SK-N-SH (cell line): Measurements from ENCODE around the gene ZSWIM3. TPM values are rescaled to one million over a fixed set of nuclear protein-coding genes. Genes with fewer than 3 reads are reported as not detected.

Experiments
- CTCF ChIA-PET: fragments of 300-600, 350-600 bp; formaldehyde crosslinking; extraction: SDS; loops from one replicate; lab custom pipeline; 2021; lab: Yijun Ruan, JAX
- POLR2A ChIA-PET: fragments of 350-600 bp; sonication (Branson Sonifier 250); formaldehyde crosslinking; extraction: SDS; loops from one replicate; lab custom pipeline; 2020; ENCODE audit warnings: antibody characterized with exemption, inconsistent platforms; lab: Yijun Ruan, JAX
- DNase-seq: peaks from one replicate; pipeline ENCODE4 v3.0.0; 2012
- H2AFZ ChIP-seq: fragments of 200-600 bp; sonication (generic); 2 replicates; pipeline ENCODE4 v1.8.1; 2016; ENCODE audit warnings: antibody characterized with exemption, mild to moderate bottlenecking, low read depth
- H3F3A ChIP-seq: fragments of 200-600 bp; sonication (generic); replicated peaks from 2 replicates; pipeline ENCODE3; 2016; ENCODE audit warnings: antibody characterized with exemption, mild to moderate bottlenecking; ENCODE audit not compliant: insufficient read depth
- H3K27ac ChIP-seq, 2 experiments: fragments of 200-500 bp in 1 of 2; fragments of 200-600 bp in 1 of 2; sonication (Bioruptor generic) in 1 of 2; sonication (generic), shearing (Covaris generic) in 1 of 2; 2 replicates each; pipeline versions ENCODE4 v1.5.1 to v1.6.1; 2014 to 2016; ENCODE audit warnings: low read depth in 2 of 2, inconsistent platforms in 1 of 2, low read length in 1 of 2, mild to moderate bottlenecking in 1 of 2, mixed read lengths in 1 of 2
- H3K27me3 ChIP-seq: fragments of 200-600 bp; sonication (generic), shearing (Covaris generic); 2 replicates; pipeline ENCODE4 v1.6.1; 2016; ENCODE audit warnings: mixed run types; ENCODE audit not compliant: insufficient read depth
- H3K36me3 ChIP-seq, 2 experiments: fragments of 200-500 bp in 1 of 2; fragments of 200-600 bp in 1 of 2; sonication (Bioruptor generic) in 1 of 2; sonication (generic) in 1 of 2; replicated peaks in 1 of 2; 2 replicates each; pipeline versions ENCODE3 to v1.5.1; 2014 to 2016; ENCODE audit warnings: low read length in 1 of 2, mild to moderate bottlenecking in 1 of 2; ENCODE audit not compliant: insufficient read depth in 2 of 2, control insufficient read depth in 1 of 2
- H3K4me1 ChIP-seq, 2 experiments: fragments of 200-500 bp in 1 of 2; fragments of 200-600 bp in 1 of 2; sonication (Bioruptor generic) in 1 of 2; sonication (generic), shearing (Covaris generic) in 1 of 2; 2 replicates each; pipeline versions ENCODE4 v1.5.1 to v1.6.1; 2014 to 2016; ENCODE audit warnings: low read depth in 1 of 2, low read length in 1 of 2, mixed run types in 1 of 2; ENCODE audit not compliant: insufficient read depth in 2 of 2, control insufficient read depth in 1 of 2
- H3K4me2 ChIP-seq: fragments of 200-600 bp; sonication (generic), shearing (Covaris generic); 2 replicates; pipeline ENCODE4 v1.6.1; 2017; ENCODE audit warnings: mixed run types
- H3K4me3 ChIP-seq, 2 experiments: fragments of 200-500 bp in 1 of 2; fragments of 200-600 bp in 1 of 2; sonication (Bioruptor generic) in 1 of 2; sonication (generic), shearing (Covaris generic) in 1 of 2; 2 replicates each; pipeline versions ENCODE4 v1.5.1 to v1.8.1; 2014 to 2016; ENCODE audit warnings: low read depth in 2 of 2, inconsistent platforms in 1 of 2, low read length in 1 of 2, mild to moderate bottlenecking in 1 of 2, mixed read lengths in 1 of 2, moderate library complexity in 1 of 2
- H3K79me2 ChIP-seq: fragments of 200-600 bp; sonication (generic); 2 replicates; pipeline ENCODE4 v1.8.1; 2017; ENCODE audit warnings: mild to moderate bottlenecking; ENCODE audit not compliant: insufficient read depth
- H3K9ac ChIP-seq: fragments of 200-600 bp; sonication (generic); 2 replicates; pipeline ENCODE4 v1.6.1; 2017; ENCODE audit warnings: mixed run types
- H3K9me2 ChIP-seq: fragments of 200-600 bp; sonication (generic); 2 replicates; pipeline ENCODE4 v1.6.1; 2017; ENCODE audit warnings: mixed run types
- H3K9me3 ChIP-seq: fragments of 200-600 bp; sonication (generic); 2 replicates; pipeline ENCODE4 v1.6.1; 2017; ENCODE audit warnings: mixed run types, mild to moderate bottlenecking, moderate library complexity
- H4K20me1 ChIP-seq: fragments of 200-600 bp; sonication (generic); 2 replicates; pipeline ENCODE4 v1.6.1; 2017; ENCODE audit warnings: mild to moderate bottlenecking, mixed run types; ENCODE audit not compliant: insufficient read depth
- CHD2 ChIP-seq: fragments of 150-350 bp; IDR thresholded peaks from 2 replicates; pipeline ENCODE4 v1.6.1; 2018; ENCODE audit warnings: low read length; ENCODE audit not compliant: partially characterized antibody
- ELF1 ChIP-seq: IDR thresholded peaks from 2 replicates; pipeline ENCODE4 v1.4.0; 2012
- EZH2phosphoT487 ChIP-seq: fragments of 200-600 bp; sonication (generic); IDR thresholded peaks from 2 replicates; pipeline ENCODE4 v1.6.1; 2017; ENCODE audit warnings: low read depth, mixed run types, mild to moderate bottlenecking, antibody characterized with exemption, moderate library complexity, borderline replicate concordance
- FOXJ3 ChIP-seq: sonication (generic); formaldehyde crosslinking; IDR thresholded peaks from 2 replicates; pipeline ENCODE4 v1.5.1; 2020; ENCODE audit warnings: mild to moderate bottlenecking, missing genetic modification reagents
- FOXM1 ChIP-seq: IDR thresholded peaks from 2 replicates; pipeline ENCODE4 v1.4.0; 2012; ENCODE audit warnings: low read depth, mild to moderate bottlenecking
- GABPA ChIP-seq: IDR thresholded peaks from 2 replicates; pipeline ENCODE4 v1.4.0; 2012; ENCODE audit warnings: low read depth, mild to moderate bottlenecking
- GATA2 ChIP-seq: sonication (generic); formaldehyde crosslinking; IDR thresholded peaks from 2 replicates; pipeline ENCODE4 v1.5.0; 2020; ENCODE audit warnings: mild to moderate bottlenecking, missing genetic modification reagents
- JUND ChIP-seq: IDR thresholded peaks from 2 replicates; pipeline ENCODE4 v1.4.0; 2012
- MEF2A ChIP-seq: IDR thresholded peaks from 2 replicates; pipeline ENCODE4 v1.4.0; 2012; ENCODE audit warnings: low read depth, borderline replicate concordance
- MXI1 ChIP-seq: IDR thresholded peaks from 2 replicates; pipeline ENCODE4 v1.6.1; 2012; ENCODE audit warnings: mild to moderate bottlenecking, low read depth, low read length, improper control_type of control experiment
- NRF1 ChIP-seq: IDR thresholded peaks from 2 replicates; pipeline ENCODE4 v1.6.1; 2012; ENCODE audit warnings: low read depth, mild to moderate bottlenecking, low read length
- RAD21 ChIP-seq: IDR thresholded peaks from 2 replicates; pipeline ENCODE4 v1.6.1; 2012; ENCODE audit warnings: mild to moderate bottlenecking, low read length
- REST ChIP-seq: IDR thresholded peaks from 2 replicates; pipeline ENCODE4 v1.6.1; 2012; ENCODE audit warnings: mild to moderate bottlenecking, low read depth, low read length, moderate library complexity
- RXRA ChIP-seq: IDR thresholded peaks from 2 replicates; pipeline ENCODE4 v1.4.0; 2012; ENCODE audit warnings: low read depth, mild to moderate bottlenecking, borderline replicate concordance
- SIN3A ChIP-seq: IDR thresholded peaks from 2 replicates; pipeline ENCODE4 v1.6.1; 2012; ENCODE audit warnings: low read depth, mild to moderate bottlenecking, low read length, moderate library complexity, borderline replicate concordance
- SMC3 ChIP-seq: IDR thresholded peaks from 2 replicates; pipeline ENCODE4 v1.6.1; 2012; ENCODE audit warnings: low read depth, low read length, improper control_type of control experiment
- TAF1 ChIP-seq: IDR thresholded peaks from 2 replicates; pipeline ENCODE4 v1.6.1; 2012; ENCODE audit warnings: low read depth, mild to moderate bottlenecking, low read length, moderate library complexity, borderline replicate concordance
- TCF12 ChIP-seq: IDR thresholded peaks from 2 replicates; pipeline ENCODE4 v1.4.0; 2012
- YY1 ChIP-seq: IDR thresholded peaks from 2 replicates; pipeline ENCODE4 v1.4.0; 2012; ENCODE audit warnings: low read depth, mild to moderate bottlenecking
- WGBS: methylation state at CpG from one replicate; pipeline ENCODE4 v1.1.6; 2017; ENCODE audit warnings: low lambda C conversion rate; 5-methylcytosine and 5-hydroxymethylcytosine counted together
- polyA plus RNA-seq, 3 experiments: library from polyadenylated mRNA; depleted of rRNA; stranded (reverse); fragments of >200 nt; gene quantifications; 2 replicates each; pipeline ENCODE4 v1.2.3, GENCODE V29; 2012
- TF ChIP-seq, protein P1 (sequence below): fragments of 150-350 bp; IDR thresholded peaks from 2 replicates; pipeline ENCODE4 v1.6.1; 2017; ENCODE audit warnings: antibody characterized with exemption, low read length, low read depth, borderline replicate concordance
- TF ChIP-seq, protein P2 (sequence below): fragments of 200-600 bp; sonication (generic); IDR thresholded peaks from 2 replicates; pipeline ENCODE4 v1.6.1; 2017; ENCODE audit warnings: antibody characterized with exemption, mild to moderate bottlenecking, moderate library complexity

The ZSWIM3 gene
- polyA plus RNA-seq, 1 of the 3 experiments (the other 2 are of a cell fraction), result 2.3 TPM

- POLR2A ChIA-PET, result no interaction called here
- Histone ChIP-seq H4K20me1 (no peaks in the 10 kb centered on the region), H3K9me3 (no peaks in the 10 kb centered on the region), H3K27me3 (no peaks in the 10 kb centered on the region), H2AFZ (no peak overlapping the region), H3K4me3 (no peak overlapping the region), H3F3A (peaks cover 5% of the 10 kb centered on the region), H3K9me2 (no peaks in the 10 kb centered on the region), H3K79me2 (no peaks in the 10 kb centered on the region), H3K4me2 (no peak overlapping the region), H3K9ac (no peak overlapping the region), H3K27ac (no peak overlapping the region), H3K36me3 (no peaks in the 10 kb centered on the region), H3K4me1 (peaks cover under 1 to 9% of the 10 kb centered on the region in 2 experiments; a peak in 3 of 4 replicates)
- TF ChIP-seq JUND (no peak), MXI1 (no peak), RAD21 (no peak), YY1 (no peak), ELF1 (no peak), EZH2phosphoT487 (no peak), GATA2 (CRISPR knock-in tag) (no peak), TAF1 (no peak), RXRA (no peak), NRF1 (no peak), FOXM1 (no peak), FOXJ3 (CRISPR knock-in tag) (no peak), MEF2A (no peak), CHD2 (no peak), TCF12 (no peak)
- TF ChIP-seq, protein P1, sequence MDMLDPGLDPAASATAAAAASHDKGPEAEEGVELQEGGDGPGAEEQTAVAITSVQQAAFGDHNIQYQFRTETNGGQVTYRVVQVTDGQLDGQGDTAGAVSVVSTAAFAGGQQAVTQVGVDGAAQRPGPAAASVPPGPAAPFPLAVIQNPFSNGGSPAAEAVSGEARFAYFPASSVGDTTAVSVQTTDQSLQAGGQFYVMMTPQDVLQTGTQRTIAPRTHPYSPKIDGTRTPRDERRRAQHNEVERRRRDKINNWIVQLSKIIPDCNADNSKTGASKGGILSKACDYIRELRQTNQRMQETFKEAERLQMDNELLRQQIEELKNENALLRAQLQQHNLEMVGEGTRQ, result no peak
- no peak for DNase-seq
- CTCF ChIA-PET, result no interaction called here
- 71% methylated on average over 4 of the region's 6 CpGs for WGBS
Measured at GRCh38 chr20:45827712-45828111, 29.7 kb upstream of the ZSWIM3 start.

GRCh38 chr20:45828589-45828988 lies 28.8 kb upstream of the ZSWIM3 start:
- H3K27me3 ChIP-seq, result no peaks in the 10 kb centered on the region
- no peaks in the 10 kb centered on the region for H4K20me1 ChIP-seq
- H3K4me1 ChIP-seq, result peaks cover 7 to 16% of the 10 kb centered on the region in 2 experiments; a peak in 3 of 4 replicates
- no peak for DNase-seq
- no peak overlapping the region for H3K4me3 ChIP-seq
- H3K36me3 ChIP-seq, result no peaks in the 10 kb centered on the region
- H3K79me2 ChIP-seq, result no peaks in the 10 kb centered on the region
- no peak overlapping the region for H3K27ac ChIP-seq
- CTCF ChIA-PET, result no interaction called here
- 81% methylated on average over 2 of the region's 2 CpGs for WGBS
- peaks cover 12% of the 10 kb centered on the region for H3F3A ChIP-seq
- no peak overlapping the region for H3K4me2 ChIP-seq
- no peak overlapping the region for H2AFZ ChIP-seq
- H3K9me3 ChIP-seq, result no peaks in the 10 kb centered on the region
- no peak overlapping the region for H3K9ac ChIP-seq
- POLR2A ChIA-PET, result no interaction called here
- no peaks in the 10 kb centered on the region for H3K9me2 ChIP-seq
- TF ChIP-seq JUND (no peak), MEF2A (no peak), EZH2phosphoT487 (no peak), ELF1 (no peak), SMC3 (no peak), TAF1 (no peak), GABPA (no peak), RAD21 (no peak), NRF1 (no peak), FOXM1 (no peak), REST (no peak), SIN3A (no peak), GATA2 (CRISPR knock-in tag) (no peak)
- TF ChIP-seq, protein P2, sequence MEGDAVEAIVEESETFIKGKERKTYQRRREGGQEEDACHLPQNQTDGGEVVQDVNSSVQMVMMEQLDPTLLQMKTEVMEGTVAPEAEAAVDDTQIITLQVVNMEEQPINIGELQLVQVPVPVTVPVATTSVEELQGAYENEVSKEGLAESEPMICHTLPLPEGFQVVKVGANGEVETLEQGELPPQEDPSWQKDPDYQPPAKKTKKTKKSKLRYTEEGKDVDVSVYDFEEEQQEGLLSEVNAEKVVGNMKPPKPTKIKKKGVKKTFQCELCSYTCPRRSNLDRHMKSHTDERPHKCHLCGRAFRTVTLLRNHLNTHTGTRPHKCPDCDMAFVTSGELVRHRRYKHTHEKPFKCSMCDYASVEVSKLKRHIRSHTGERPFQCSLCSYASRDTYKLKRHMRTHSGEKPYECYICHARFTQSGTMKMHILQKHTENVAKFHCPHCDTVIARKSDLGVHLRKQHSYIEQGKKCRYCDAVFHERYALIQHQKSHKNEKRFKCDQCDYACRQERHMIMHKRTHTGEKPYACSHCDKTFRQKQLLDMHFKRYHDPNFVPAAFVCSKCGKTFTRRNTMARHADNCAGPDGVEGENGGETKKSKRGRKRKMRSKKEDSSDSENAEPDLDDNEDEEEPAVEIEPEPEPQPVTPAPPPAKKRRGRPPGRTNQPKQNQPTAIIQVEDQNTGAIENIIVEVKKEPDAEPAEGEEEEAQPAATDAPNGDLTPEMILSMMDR, result no peak
- TF ChIP-seq, all 33 proteins: peak for 0
